Activated T-cell treated with anti-CD3 and anti-CD28 coated beads for 24 hours (primary cell): ENCODE results near the gene GLDN.
"Not testable (repeated sequence)": the region's sequence is repeated elsewhere in the genome, so short reads cannot be mapped to it uniquely, and the experiment has no call there.

Source experiments
- DNase-seq: peaks from one replicate; pipeline ENCODE4 v3.0.0-alpha.2; 2020; ENCODE audit warnings: low read depth

The GLDN gene

GRCh38 chr15:51446029-51446744 is 104.7 kb downstream of the GLDN start:
- DNase-seq: not testable (repeated sequence)

- DNase-seq: no peak
Measured at GRCh38 chr15:51447855-51448621, 106.6 kb downstream of the GLDN start.

DNA sequence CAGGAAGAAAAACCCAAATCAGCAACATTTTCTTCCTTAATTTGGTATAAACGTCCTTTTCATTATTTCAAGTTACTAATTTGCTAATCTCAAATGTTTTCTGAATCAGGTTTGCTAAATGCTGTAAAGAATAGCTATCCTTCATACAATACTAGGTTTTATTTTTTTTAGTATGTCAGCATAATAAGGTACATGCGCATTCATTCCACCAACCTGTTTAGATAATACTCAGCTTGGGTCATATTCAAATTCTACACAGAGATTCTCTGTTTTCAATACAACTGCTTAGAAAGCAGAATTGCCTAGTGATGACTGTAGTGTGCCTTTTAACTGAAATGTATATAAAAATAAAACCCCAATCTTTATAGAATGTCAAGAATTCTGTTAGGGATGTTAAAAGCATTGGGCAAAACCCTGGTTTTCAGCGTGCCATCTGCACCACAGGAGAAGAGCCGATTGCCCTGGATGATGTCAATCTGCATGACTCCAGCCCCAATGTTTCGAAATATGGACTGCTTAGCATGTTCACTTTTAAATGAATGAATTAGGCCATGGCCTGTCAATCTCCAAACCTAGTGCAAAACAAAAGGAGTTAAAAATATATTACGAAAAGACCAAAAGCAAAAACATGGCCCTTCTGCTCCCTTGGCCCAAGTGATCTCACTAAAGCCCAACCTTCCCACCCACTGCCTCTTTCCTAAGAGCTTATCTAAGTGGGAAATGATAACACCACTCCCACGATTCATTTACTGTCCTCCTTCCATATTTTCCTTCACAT is 107.4 kb downstream of the GLDN start:
- DNase-seq: no peak

- DNase-seq: no peak
Measured at GRCh38 chr15:51450001-51450400, 108.5 kb downstream of the GLDN start.
